ENCODE results near the gene MT2A. TPM values are rescaled to one million over a fixed set of nuclear protein-coding genes. Genes with fewer than 3 reads are reported as not detected.

Gene MT2A
- total and polyA plus RNA-seq, 2 of the 13 experiments (the other 11 are each of a cell fraction or from before 2014, with no cell fraction given) = 135 to 371 TPM

GRCh38 chr16:56608043-56608875 lies at the start of gene MT2A (continued):
- TF ChIP-seq TGIF2 (CRISPR knock-in tag; IDR thresholded peaks at IDR 0.05) (0 out of 2 replicates have a peak, but pooled peaks have one; percentile 20), PLRG1 (conservative IDR thresholded peaks at IDR 0.05) (no peak), EHMT2 (IDR thresholded peaks at IDR 0.05; ENCODE audit: borderline replicate concordance, low read depth, low read length) (no peak), KLF9 (CRISPR knock-in tag; IDR thresholded peaks at IDR 0.05; ENCODE audit: low read depth) (peak; percentile 55; the same call in 1 of the 2 replicates), HMG20A (CRISPR knock-in tag; IDR thresholded peaks at IDR 0.05; ENCODE audit: borderline replicate concordance) (no peak; the same call in none of the 2 replicates), ZNF446 (CRISPR knock-in tag; IDR thresholded peaks at IDR 0.05) (peak; percentile 87; the same call in 1 of the 2 replicates), ZNF616 (CRISPR knock-in tag; IDR thresholded peaks at IDR 0.05; ENCODE audit: low read depth) (peak; percentile 72), ZBTB7A (CRISPR knock-in tag; IDR thresholded peaks at IDR 0.05) (peak; percentile 61), TFAP4 (IDR thresholded peaks at IDR 0.05; ENCODE audit: borderline replicate concordance, low read depth) (peak; percentile 39; the same call in 1 of the 2 replicates), ZSCAN31 (CRISPR knock-in tag; IDR thresholded peaks at IDR 0.05; ENCODE audit: low read depth) (peak; percentile 75; the same call in 1 of the 2 replicates), MAZ (IDR thresholded peaks at IDR 0.05; ENCODE audit: borderline replicate concordance, low read depth, low read length) (peak; percentile 76; the same call in 1 of the 2 replicates), MAZ (CRISPR knock-in tag; IDR thresholded peaks at IDR 0.05; ENCODE audit: low read depth) (peak; percentile 92), ISX (CRISPR knock-in tag; conservative IDR thresholded peaks at IDR 0.05) (peak; percentile 92), ZBTB37 (CRISPR knock-in tag; IDR thresholded peaks at IDR 0.05) (no peak), KLF12 (CRISPR knock-in tag; IDR thresholded peaks at IDR 0.05; ENCODE audit: borderline replicate concordance) (peak; percentile 91; the same call in 1 of the 2 replicates), POLR2A (IDR thresholded peaks at IDR 0.05; ENCODE audit: insufficient read depth in 1 of 2, low read depth in 2 of 2, low read length in 2 of 2) (peak; percentile 87 to 89), ZFP36L1 (CRISPR knock-in tag; IDR thresholded peaks at IDR 0.05) (no peak), NBN (conservative IDR thresholded peaks at IDR 0.05) (no peak), HNRNPUL1 (IDR thresholded peaks at IDR 0.05; ENCODE audit: low read depth, low read length) (0 out of 2 replicates have a peak, but pooled peaks have one; percentile 42), ZFX (CRISPR knock-in tag; IDR thresholded peaks at IDR 0.05; ENCODE audit: low read depth) (peak; percentile 80; the same call in 1 of the 2 replicates), ZNF276 (CRISPR knock-in tag; IDR thresholded peaks at IDR 0.05; ENCODE audit: low read depth) (no peak), ZNF362 (CRISPR knock-in tag; IDR thresholded peaks at IDR 0.05; ENCODE audit: borderline replicate concordance) (no peak), ZBTB38 (CRISPR knock-in tag; IDR thresholded peaks at IDR 0.05) (peak; percentile 80; the same call in 1 of the 2 replicates), SATB2 (CRISPR knock-in tag; IDR thresholded peaks at IDR 0.05) (no peak; the same call in none of the 2 replicates), ZNF33B (CRISPR knock-in tag; IDR thresholded peaks at IDR 0.05) (peak; percentile 73; the same call in 1 of the 2 replicates), ZNF335 (CRISPR knock-in tag; IDR thresholded peaks at IDR 0.05) (no peak; the same call in 1 of the 2 replicates)
